Activated naive CD8-positive, alpha-beta T cell treated with anti-CD3 and anti-CD28 coated beads, Interleukin-2, amount 50 U/mL, for 24 hours (primary cell): ENCODE results near the gene C13orf42.
A peak's percentile ranks its signal among the peaks of the same experiment; 100 is the strongest.
"Not testable (repeated sequence)": the region's sequence is repeated elsewhere in the genome, so short reads cannot be mapped to it uniquely, and the experiment has no call there.

Experiments used
- ATAC-seq: fragments of 150-1000 bp; cut with Tn5 transposase; one replicate; pipeline ENCODE4 v1.10.0; 2021
- DNase-seq: peaks from one replicate; pipeline ENCODE4 v3.0.0; 2021
- H3K27ac Mint-ChIP-seq: one replicate; pipeline ENCODE4 v1.8.0; 2021; ENCODE audit warnings: mild to moderate bottlenecking, mixed read lengths
- H3K27me3 Mint-ChIP-seq: one replicate; pipeline ENCODE4 v1.8.0; 2021; ENCODE audit warnings: mixed read lengths
- H3K36me3 Mint-ChIP-seq: one replicate; pipeline ENCODE4 v1.8.0; 2021; ENCODE audit warnings: low read depth, mixed read lengths
- H3K4me1 Mint-ChIP-seq: one replicate; pipeline ENCODE4 v1.8.0; 2021; ENCODE audit warnings: mixed read lengths
- H3K4me3 Mint-ChIP-seq: one replicate; pipeline ENCODE4 v1.8.0; 2021; ENCODE audit warnings: mild to moderate bottlenecking, moderate library complexity, mixed read lengths
- H3K9me3 Mint-ChIP-seq: one replicate; pipeline ENCODE4 v1.8.0; 2021; ENCODE audit warnings: mixed read lengths

Gene C13orf42

DNA sequence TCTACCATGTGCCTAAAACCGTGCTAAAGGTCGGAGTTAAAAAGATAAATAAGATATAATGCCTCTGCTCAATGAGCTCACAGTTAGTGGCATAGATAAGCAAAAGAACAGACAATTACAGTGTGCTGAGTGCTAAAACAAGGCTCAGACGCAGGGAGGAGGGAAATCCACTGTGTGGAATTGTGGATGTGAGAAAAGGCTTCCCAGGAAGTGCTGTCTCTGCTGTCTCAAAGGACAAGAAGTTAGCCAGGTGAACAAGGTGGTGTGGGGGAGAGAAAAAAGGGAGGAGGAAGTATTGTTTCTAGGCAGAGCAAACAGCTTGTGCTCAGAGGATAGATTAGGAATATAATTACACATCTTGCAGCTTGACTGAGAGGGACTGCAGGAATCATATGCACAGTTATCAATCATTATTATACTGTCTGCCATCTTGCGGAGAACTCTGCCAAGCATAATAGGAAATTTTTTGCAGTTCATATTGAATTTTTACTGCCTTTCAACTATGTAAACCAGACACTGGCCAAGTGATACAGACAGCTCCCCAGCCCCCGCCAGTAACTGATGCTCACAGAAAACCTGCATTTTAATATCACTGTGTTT, 9.3 kb downstream of the C13orf42 start:
- DNase-seq (no peak), ATAC-seq (no peak)
- no peaks in the 10 kb centered on the region for H3K36me3 Mint-ChIP-seq
- peaks cover 17% of the 10 kb centered on the region for H3K27me3 Mint-ChIP-seq
- H3K9me3 Mint-ChIP-seq, result no peaks in the 10 kb centered on the region
- no peak overlapping the region for H3K4me3 Mint-ChIP-seq
- H3K27ac Mint-ChIP-seq, result no peak overlapping the region
- no peaks in the 10 kb centered on the region for H3K4me1 Mint-ChIP-seq

GRCh38 chr13:51097353-51098043, 13.6 kb downstream of the C13orf42 start:
- peaks cover 11% of the 10 kb centered on the region for H3K27me3 Mint-ChIP-seq
- DNase-seq, result no peak
- H3K27ac Mint-ChIP-seq, result no peak overlapping the region
- no peaks in the 10 kb centered on the region for H3K9me3 Mint-ChIP-seq
- no peaks in the 10 kb centered on the region for H3K36me3 Mint-ChIP-seq
- no peaks in the 10 kb centered on the region for H3K4me1 Mint-ChIP-seq
- H3K4me3 Mint-ChIP-seq, result no peak overlapping the region
- ATAC-seq, result no peak

DNA sequence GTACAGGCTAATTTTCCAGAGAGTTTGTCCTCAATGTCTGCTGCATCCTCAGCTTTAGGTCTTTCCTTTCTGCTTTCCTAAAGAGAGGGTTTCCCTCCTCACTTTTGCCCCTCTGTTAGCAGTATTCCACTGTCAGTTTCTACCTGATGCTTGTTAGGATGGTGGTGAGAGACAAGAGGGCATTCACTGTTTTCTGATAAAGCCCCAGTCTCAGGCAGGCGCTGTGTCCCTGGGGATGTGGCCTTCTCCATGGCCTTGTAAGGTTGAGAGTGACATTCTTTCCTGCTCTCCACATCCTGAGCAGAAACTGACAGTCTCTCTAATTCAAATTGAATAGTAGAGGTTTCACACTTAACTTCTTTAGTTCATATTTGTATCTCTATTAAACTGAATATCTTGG, 14.9 kb downstream of the C13orf42 start:
- no peak overlapping the region for H3K27ac Mint-ChIP-seq
- no peak for ATAC-seq
- no peak overlapping the region for H3K4me3 Mint-ChIP-seq
- H3K36me3 Mint-ChIP-seq, result no peaks in the 10 kb centered on the region
- H3K27me3 Mint-ChIP-seq, result peaks cover 7% of the 10 kb centered on the region
- no peak for DNase-seq
- H3K4me1 Mint-ChIP-seq, result no peaks in the 10 kb centered on the region
- H3K9me3 Mint-ChIP-seq, result no peaks in the 10 kb centered on the region

DNA sequence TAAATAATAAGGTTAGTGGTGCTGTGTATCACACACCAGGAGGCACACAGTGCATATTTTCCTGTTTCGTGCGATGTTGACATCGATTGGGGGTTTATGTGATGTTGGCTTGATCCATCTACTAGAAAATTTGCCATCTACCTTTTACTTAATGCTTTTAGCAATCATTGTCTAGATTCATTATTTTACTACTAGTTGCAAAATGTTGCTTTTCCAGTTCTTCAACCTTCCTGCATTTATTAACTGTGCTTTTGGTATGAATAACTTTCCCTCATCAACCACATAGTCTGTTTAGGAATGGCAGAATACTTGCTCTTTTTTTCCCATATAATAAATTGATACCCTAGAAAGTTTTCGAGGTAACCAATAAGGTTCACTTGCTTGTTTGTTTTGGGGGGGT, 17.5 kb downstream of the C13orf42 start:
- ATAC-seq, result no peak
- no peak overlapping the region for H3K4me3 Mint-ChIP-seq
- DNase-seq, result no peak
- peaks cover 2% of the 10 kb centered on the region for H3K27me3 Mint-ChIP-seq
- H3K9me3 Mint-ChIP-seq, result no peaks in the 10 kb centered on the region
- H3K36me3 Mint-ChIP-seq, result no peaks in the 10 kb centered on the region
- no peak overlapping the region for H3K27ac Mint-ChIP-seq
- H3K4me1 Mint-ChIP-seq, result no peaks in the 10 kb centered on the region

DNA sequence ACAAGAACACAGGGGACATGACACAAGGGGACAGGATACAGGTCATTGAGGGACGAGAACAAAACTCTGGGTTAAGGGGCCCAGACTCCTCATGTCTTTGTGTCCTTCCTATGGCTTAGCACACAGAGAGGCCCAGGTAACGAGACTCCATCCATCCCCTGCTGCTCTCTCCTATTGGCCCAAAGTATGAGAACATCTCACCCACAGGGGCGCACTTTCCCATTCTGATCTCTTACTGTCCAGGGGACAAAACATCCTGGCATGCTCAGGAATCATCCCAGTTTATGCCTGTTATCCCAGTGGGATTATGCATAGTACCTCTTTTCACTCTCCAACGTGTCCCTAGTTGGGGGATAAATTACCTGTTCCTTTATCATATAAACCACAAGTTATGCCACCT, 19.2 kb downstream of the C13orf42 start:
- DNase-seq (no peak), ATAC-seq (no peak)
- no peaks in the 10 kb centered on the region for H3K4me1 Mint-ChIP-seq
- H3K9me3 Mint-ChIP-seq, result no peaks in the 10 kb centered on the region
- no peak overlapping the region for H3K27ac Mint-ChIP-seq
- peaks cover 2% of the 10 kb centered on the region for H3K27me3 Mint-ChIP-seq
- no peak overlapping the region for H3K4me3 Mint-ChIP-seq
- no peaks in the 10 kb centered on the region for H3K36me3 Mint-ChIP-seq

DNA sequence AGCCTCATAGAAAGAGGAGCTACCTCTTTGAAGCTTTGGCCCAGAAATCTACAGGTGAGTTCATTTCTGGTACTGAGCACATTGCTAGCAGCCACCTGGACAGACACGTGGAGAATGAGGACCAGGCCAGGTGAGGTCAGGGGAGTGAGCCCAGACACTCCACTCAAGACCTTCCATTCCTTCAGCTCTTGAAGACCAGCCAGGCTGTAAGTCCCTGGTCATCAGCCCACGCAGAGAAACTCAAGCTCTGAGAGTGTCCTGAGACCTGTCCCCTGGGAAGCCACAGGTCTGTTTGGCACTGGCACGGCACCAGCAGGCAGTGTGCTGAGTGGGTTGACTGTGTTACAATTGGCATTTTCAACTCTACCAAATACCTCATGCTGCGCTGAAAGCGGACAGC, 27.4 kb downstream of the C13orf42 start:
- no peak for DNase-seq
- H3K9me3 Mint-ChIP-seq, result no peaks in the 10 kb centered on the region
- H3K27me3 Mint-ChIP-seq, result no peaks in the 10 kb centered on the region
- no peak overlapping the region for H3K27ac Mint-ChIP-seq
- no peak overlapping the region for H3K4me3 Mint-ChIP-seq
- ATAC-seq, result no peak
- no peaks in the 10 kb centered on the region for H3K36me3 Mint-ChIP-seq
- H3K4me1 Mint-ChIP-seq, result peaks cover 1% of the 10 kb centered on the region

- not testable (repeated sequence) for H3K4me1 Mint-ChIP-seq, H3K4me3 Mint-ChIP-seq, ATAC-seq, H3K27me3 Mint-ChIP-seq, H3K36me3 Mint-ChIP-seq, H3K9me3 Mint-ChIP-seq, DNase-seq, H3K27ac Mint-ChIP-seq
Observed at GRCh38 chr13:51080478-51081065, 30.5 kb downstream of the C13orf42 start.

- Mint-ChIP-seq H3K4me1 (peaks cover 5% of the 10 kb centered on the region), H3K4me3 (no peak overlapping the region), H3K27ac (peak overlapping the region; percentile 4), H3K9me3 (no peaks in the 10 kb centered on the region), H3K27me3 (peaks cover 8% of the 10 kb centered on the region), H3K36me3 (no peaks in the 10 kb centered on the region)
- ATAC-seq (no peak), DNase-seq (no peak)
Observed at GRCh38 chr13:51071493-51071892, 39.6 kb downstream of the C13orf42 start.

- ATAC-seq, result peak; percentile 80
- H3K27me3 Mint-ChIP-seq, result peaks cover 13% of the 10 kb centered on the region
- H3K27ac Mint-ChIP-seq, result no peak overlapping the region
- no peak overlapping the region for H3K4me3 Mint-ChIP-seq
- H3K4me1 Mint-ChIP-seq, result peaks cover 8% of the 10 kb centered on the region
- H3K9me3 Mint-ChIP-seq, result no peaks in the 10 kb centered on the region
- H3K36me3 Mint-ChIP-seq, result no peaks in the 10 kb centered on the region
- peak; percentile 82 for DNase-seq
Observed at GRCh38 chr13:51070005-51070649, 40.9 kb downstream of the C13orf42 start.

DNA sequence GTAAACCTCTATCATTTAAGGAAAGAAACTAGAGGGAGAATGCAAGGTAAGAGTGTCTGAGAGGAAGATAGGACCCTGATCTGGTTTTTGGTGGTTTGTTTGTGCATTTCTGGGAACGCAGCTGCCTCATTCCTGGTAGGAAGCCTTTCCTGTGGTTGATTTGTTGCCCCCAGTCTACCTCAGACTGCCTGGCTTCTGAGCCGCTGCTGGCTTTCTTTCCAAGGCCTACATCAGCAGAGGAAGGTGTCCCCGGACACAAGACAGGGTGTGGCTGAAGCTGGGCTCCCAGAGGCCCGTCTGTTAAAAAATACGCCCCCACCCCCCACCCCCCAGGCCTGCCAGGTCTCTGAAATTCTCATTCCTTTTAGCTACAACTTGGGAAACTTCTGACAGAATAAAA, 42.6 kb downstream of the C13orf42 start:
- DNase-seq (no peak), ATAC-seq (no peak)
- no peak overlapping the region for H3K4me3 Mint-ChIP-seq
- H3K9me3 Mint-ChIP-seq, result no peaks in the 10 kb centered on the region
- no peaks in the 10 kb centered on the region for H3K36me3 Mint-ChIP-seq
- H3K27me3 Mint-ChIP-seq, result peaks cover 18% of the 10 kb centered on the region
- H3K27ac Mint-ChIP-seq, result no peak overlapping the region
- H3K4me1 Mint-ChIP-seq, result peaks cover 8% of the 10 kb centered on the region

GRCh38 chr13:51067706-51068105, 43.4 kb downstream of the C13orf42 start:
- Mint-ChIP-seq H3K4me1 (peaks cover 8% of the 10 kb centered on the region), H3K27ac (no peak overlapping the region), H3K4me3 (no peak overlapping the region), H3K36me3 (no peaks in the 10 kb centered on the region), H3K9me3 (no peaks in the 10 kb centered on the region), H3K27me3 (peaks cover 18% of the 10 kb centered on the region)
- ATAC-seq (no peak), DNase-seq (no peak)

- H3K4me1 Mint-ChIP-seq, result peaks cover 8% of the 10 kb centered on the region
- H3K27me3 Mint-ChIP-seq, result peaks cover 18% of the 10 kb centered on the region
- H3K27ac Mint-ChIP-seq, result no peak overlapping the region
- no peaks in the 10 kb centered on the region for H3K9me3 Mint-ChIP-seq
- DNase-seq (no peak), ATAC-seq (no peak)
- H3K4me3 Mint-ChIP-seq, result no peak overlapping the region
- H3K36me3 Mint-ChIP-seq, result no peaks in the 10 kb centered on the region
Observed at GRCh38 chr13:51067210-51067701, 43.8 kb downstream of the C13orf42 start.

DNA sequence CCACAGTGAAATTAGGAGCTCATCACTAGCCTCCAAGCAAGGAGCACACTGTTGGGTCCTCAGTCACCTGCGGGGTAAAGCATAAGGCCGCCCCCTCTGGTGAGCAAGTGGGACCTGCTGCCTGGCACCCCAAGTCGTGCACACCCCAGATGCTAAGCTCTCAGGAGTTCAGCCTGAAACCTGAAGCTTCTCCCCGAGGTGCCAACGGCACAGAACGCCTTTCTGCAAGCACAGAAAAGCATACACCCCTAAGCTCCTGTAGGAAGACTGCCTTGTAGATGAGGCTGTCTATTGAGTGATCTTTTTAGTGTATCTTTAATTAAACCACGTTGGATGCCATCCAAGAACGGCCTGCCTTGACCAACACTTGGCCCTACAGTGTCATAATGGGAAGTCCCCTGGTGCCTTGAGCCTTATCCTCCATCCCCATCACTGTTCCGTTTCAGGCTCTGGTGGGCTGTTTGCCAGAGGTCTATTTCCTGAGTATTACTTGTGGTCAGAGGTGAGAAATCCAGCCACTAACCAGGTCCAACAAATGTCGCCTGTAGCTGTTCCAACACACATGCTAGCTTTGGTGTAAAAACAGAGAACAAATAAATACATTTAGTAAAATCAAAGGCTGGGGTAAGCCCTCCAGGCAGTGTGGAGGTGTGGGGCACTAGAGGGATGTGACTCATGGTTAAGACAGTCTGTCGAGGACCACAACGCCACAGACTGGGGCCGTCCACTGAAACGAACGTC, 44.8 kb downstream of the C13orf42 start:
- DNase-seq (no peak), ATAC-seq (peak; percentile 27)
- H3K27me3 Mint-ChIP-seq, result peaks cover 18% of the 10 kb centered on the region
- H3K9me3 Mint-ChIP-seq, result no peaks in the 10 kb centered on the region
- no peak overlapping the region for H3K27ac Mint-ChIP-seq
- no peak overlapping the region for H3K4me3 Mint-ChIP-seq
- H3K36me3 Mint-ChIP-seq, result no peaks in the 10 kb centered on the region
- peaks cover 8% of the 10 kb centered on the region for H3K4me1 Mint-ChIP-seq

DNA sequence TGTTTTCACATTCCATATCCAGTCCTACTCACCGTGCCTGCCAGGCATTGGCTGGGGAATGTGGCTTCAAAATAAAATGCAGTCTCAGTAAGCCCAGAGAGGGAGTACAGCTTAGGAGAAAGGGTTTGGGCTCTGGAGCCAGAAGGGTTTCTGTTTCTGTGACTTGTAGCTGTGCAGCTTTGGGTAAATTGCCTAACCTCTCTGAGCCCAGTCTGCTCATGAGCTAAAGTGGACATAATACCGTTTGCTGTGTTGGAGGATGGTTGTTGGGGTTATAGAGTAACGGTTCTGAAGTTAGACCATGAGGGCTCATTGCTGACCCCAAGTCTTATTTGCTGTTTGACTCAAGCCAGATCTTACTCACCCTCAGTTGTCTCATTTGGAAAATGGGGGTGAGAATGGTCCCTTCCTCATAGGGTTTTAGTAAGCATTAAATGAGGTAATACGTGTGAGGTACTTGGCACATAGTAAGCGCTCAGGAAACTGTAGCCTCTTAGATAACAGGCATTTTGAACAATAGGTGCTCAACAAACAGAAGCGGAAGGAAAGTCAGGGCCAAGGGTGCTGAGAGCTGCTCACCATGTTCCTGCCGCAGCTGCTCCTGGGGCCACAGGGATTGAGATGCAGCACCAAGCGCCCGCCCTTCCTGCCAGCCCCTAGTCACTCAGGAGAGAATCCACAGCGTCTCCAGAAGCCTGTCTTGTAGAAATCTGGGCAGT, 45.5 kb downstream of the C13orf42 start:
- peaks cover 8% of the 10 kb centered on the region for H3K4me1 Mint-ChIP-seq
- H3K27ac Mint-ChIP-seq, result no peak overlapping the region
- no peak for ATAC-seq
- peaks cover 18% of the 10 kb centered on the region for H3K27me3 Mint-ChIP-seq
- DNase-seq, result no peak
- H3K4me3 Mint-ChIP-seq, result no peak overlapping the region
- H3K36me3 Mint-ChIP-seq, result no peaks in the 10 kb centered on the region
- no peaks in the 10 kb centered on the region for H3K9me3 Mint-ChIP-seq
